Measurements from ENCODE around the gene ALDH16A1. TPM values are rescaled to one million over a fixed set of nuclear protein-coding genes. Genes with fewer than 3 reads are reported as not detected.

The ALDH16A1 gene
- total RNA-seq, 2 donors from 2014 or later: 17.3 to 24.2 TPM

- intact Hi-C loops (cut with DNase I): no loop called here
- DNase-seq (ENCODE audit: low spot score): no peak
These were observed 23.2 kb downstream of the ALDH16A1 start for GRCh38 chr19:49475995-49476880.

GRCh38 chr19:49479975-49480628 is 27.1 kb downstream of the ALDH16A1 start:
- intact Hi-C loops (cut with DNase I): no loop called here
- DNase-seq (ENCODE audit: low spot score): no peak

DNA sequence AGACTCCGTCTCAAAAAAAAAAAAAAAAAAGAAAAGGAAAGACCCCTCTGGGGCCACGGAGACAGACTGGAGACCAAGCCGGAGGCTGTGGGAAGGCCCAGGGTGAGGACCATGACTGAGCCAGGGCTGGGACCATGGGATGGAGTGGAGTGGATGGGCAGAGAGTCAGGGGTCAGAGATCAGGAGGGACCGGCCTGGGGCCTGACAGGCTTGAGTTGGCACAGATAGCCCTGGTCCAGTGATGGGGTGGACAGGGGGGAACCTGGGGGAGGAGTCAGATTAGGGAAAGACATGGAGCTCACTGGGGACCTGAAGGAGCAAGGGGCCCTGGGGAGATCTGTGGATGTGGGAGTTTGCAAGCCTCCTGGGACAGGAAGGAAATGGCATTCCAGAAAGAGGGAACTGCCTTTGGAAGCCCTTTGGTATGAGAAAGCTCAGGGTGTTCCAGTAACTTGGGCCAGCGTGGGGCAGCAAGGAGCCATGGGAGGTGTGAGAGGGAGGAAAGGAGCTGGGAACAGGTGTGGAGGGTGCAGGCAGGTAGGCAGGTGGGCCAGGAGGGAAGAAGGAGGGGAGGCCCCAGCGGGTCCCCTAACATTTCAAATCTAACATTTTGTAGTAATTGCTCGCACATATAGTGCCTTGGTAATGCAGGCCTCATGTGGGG is 28.1 kb downstream of the ALDH16A1 start:
- DNase-seq (ENCODE audit: low spot score): no peak
- intact Hi-C loops (cut with DNase I): no loop called here

- intact Hi-C loops (cut with DNase I): no loop called here
- no peak for DNase-seq (ENCODE audit: low spot score)
These were observed 33.2 kb downstream of the ALDH16A1 start for GRCh38 chr19:49486232-49486631.

GRCh38 chr19:49486710-49487276 is 33.8 kb downstream of the ALDH16A1 start:
- DNase-seq (ENCODE audit: low spot score): no peak
- intact Hi-C loops (cut with DNase I): no loop called here

DNA sequence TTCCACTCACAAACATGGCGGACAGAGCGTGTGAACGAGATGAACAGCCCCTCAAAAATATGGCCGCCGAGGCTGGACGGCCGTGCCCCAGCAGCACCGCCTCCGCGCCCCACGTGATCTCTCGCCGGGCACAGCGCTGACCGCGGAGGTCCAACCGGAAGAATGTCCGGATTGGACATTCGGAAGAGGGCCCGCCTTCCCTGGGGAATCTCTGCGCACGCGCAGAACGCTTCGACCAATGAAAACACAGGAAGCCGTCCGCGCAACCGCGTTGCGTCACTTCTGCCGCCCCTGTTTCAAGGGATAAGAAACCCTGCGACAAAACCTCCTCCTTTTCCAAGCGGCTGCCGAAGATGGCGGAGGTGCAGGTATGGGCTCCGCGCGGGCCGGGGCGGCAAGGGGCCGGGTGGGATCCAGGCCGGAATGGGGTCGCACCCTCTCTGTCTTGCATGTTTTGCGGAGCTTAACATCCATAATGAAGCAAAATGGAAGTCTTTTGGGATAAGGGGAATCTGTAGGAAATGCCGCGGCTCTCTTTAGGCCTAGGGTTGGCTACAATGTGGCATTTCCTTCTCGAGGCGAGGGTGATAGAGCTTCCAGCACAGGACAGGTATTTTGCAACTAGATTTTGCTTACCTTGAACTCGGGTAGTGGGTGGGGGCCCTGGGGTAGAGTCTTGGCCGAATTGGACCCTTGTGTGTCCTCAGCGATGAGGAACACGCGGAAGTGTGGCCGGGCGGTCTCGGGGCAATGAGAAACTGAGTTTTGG is 34.4 kb downstream of the ALDH16A1 start, which contains the start of gene RPL13A:
TSS of gene RPL13A (plus strand) at position 332 of the 769 bp plus-strand sequence. CDS start at position 354, 22 bp downstream.
- peak; percentile 100 for DNase-seq (ENCODE audit: low spot score)
- intact Hi-C loops (cut with DNase I): no loop called here

DNA sequence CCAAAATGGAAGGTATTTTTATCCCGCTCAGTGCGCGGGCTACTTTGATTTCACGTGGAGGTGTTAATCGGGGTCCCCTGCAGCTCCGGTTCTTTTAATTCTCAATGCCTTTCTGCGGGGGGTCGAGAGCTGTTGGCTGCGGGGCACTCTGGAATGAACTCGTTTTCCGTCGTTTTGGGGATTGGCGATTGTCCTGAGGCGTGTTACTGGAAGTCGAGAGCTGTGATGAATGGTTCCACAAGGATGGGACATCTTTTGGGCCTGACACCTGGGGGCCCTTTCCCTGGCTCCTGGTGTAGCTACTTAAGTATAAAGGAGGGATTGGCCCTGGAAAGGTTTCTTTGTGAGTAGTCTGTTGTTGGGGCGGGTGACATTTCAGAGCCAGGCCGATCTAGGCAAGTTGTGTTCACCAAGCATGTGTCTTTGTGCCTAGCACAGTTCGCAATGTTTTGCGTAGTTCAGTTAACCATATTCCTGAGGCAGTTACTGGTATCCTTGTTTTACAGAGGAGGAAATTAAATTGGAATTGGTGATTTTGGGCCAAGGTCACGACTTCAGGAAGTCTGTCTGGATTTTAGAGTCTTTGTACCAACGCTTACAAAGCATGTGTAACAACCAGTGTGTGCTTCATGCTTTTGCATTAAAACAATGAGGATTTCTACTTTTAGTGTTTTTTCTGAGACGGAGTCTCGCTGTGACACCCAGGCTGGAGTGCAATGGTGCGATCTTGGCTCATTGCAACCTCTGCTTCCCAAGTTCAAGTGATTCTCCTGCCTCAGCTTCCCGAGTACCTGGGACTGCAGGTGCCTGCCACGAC is 35.2 kb downstream of the ALDH16A1 start:
- intact Hi-C loops (cut with DNase I): no loop called here
- DNase-seq (ENCODE audit: low spot score): no peak

GRCh38 chr19:49488863-49489537 is 36.0 kb downstream of the ALDH16A1 start:
- intact Hi-C loops (cut with DNase I): no loop called here
- DNase-seq (ENCODE audit: low spot score): no peak

GRCh38 chr19:49489601-49490167 is 36.7 kb downstream of the ALDH16A1 start:
- intact Hi-C loops (cut with DNase I): no loop called here

GRCh38 chr19:49490287-49491029 is 37.4 kb downstream of the ALDH16A1 start:
- intact Hi-C loops (cut with DNase I): no loop called here
- no peak for DNase-seq (ENCODE audit: low spot score)

More at GRCh38 chr19:49489601-49490167, 36.7 kb downstream of the ALDH16A1 start:
- no peak for DNase-seq (ENCODE audit: low spot score)

DNA sequence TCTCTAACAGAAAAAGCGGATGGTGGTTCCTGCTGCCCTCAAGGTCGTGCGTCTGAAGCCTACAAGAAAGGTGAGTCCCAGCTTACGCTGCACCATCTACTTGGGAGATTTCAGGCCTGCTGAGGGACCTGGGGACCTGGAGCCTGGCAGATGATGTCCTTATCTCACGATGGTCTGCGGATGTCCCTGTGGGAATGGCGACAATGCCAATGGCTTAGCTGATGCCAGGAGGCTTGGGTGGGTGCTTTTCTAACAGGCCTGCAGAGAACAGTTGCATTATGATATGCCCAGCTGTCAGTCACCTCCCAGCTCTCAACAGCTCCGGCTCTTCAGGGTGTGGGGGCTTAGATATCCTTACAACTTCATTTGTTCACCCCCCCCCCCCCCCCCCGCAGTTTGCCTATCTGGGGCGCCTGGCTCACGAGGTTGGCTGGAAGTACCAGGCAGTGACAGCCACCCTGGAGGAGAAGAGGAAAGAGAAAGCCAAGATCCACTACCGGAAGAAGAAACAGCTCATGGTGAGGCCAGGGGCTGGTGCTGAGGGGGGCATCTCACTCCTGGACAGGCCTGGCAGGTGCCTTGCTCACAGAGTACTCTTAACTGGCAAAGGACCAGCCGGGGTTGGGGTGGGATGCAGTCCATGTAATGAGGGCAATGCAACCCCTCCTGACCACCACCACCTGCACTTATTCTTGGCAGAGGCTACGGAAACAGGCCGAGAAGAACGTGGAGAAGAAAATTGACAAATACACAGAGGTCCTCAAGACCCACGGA is 38.2 kb downstream of the ALDH16A1 start:
- DNase-seq (ENCODE audit: low spot score): no peak
- intact Hi-C loops (cut with DNase I): no loop called here

- DNase-seq (ENCODE audit: low spot score): no peak
- intact Hi-C loops (cut with DNase I): no loop called here
These were observed 39.0 kb downstream of the ALDH16A1 start for GRCh38 chr19:49491804-49492572.

DNA sequence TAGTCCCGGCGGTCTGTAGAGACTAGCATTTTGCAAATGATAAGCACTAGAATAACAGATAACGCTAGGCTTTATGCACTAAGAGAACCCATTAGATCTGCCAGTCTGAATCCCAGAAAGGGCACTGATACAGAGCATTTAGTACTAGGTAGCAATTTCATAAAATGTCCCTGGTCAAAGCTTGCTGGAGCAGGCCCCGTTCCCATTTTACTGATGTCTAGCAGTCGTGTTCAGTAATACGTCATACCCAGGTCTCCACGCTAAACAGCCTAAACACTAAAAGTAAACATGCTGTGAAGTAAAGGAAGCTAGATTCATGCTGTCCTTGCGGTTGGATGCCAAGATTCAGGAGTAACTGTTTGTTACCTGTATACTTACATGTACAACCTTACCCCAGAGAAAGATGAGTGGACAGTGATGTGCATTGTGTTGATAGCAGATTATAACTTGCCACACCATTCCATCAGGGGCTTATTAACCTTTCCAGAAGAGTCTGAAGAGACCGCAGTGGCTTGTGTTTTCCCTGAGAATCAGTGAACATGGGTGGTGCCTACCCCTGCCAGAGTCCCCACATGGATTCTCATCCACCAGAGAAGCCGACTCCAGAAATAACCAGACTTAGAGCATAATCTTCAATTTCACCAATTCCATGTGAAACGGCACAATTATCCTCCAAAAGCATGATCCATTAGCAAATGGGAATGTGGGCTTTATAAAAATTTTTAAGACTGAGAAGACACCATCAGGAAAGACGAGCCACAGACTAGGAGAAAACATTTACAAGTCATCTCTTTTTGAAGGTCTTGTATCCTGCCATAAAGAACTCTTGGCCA is 39.8 kb downstream of the ALDH16A1 start:
- intact Hi-C loops (cut with DNase I): no loop called here
- DNase-seq (ENCODE audit: low spot score): no peak

- DNase-seq (ENCODE audit: low spot score): no peak
- intact Hi-C loops (cut with DNase I): no loop called here
These were observed 43.6 kb downstream of the ALDH16A1 start for GRCh38 chr19:49496574-49497008.
